Sigmoid colon (tissue), 4 donors: ENCODE measurements around the gene FBXO34.

Source experiments
- CTCF ChIP-seq, 4 experiments: fragments of 450-650 bp in 3 of 4; fragments of 200-600 bp in 1 of 4; IDR thresholded peaks; one replicate each; pipeline ENCODE4 v1.5.1; 2016 to 2019; ENCODE audit warnings: antibody characterized with exemption in 4 of 4, mild to moderate bottlenecking in 3 of 4, moderate library complexity in 2 of 4
- EP300 ChIP-seq, 4 donors: sonication (generic); formaldehyde crosslinking; IDR thresholded peaks; one replicate each; pipeline ENCODE4 v1.6.1; 2017; ENCODE audit warnings: antibody characterized with exemption in 4 of 4

- TF ChIP-seq CTCF (IDR thresholded peaks at IDR 0.05) (no peak), EP300 (IDR thresholded peaks at IDR 0.05) (no peak)
These were observed 21.8 kb upstream of the FBXO34 start for GRCh38 chr14:55249423-55249822.
